OCI-LY7 (cell line): ENCODE results near the gene CARHSP1. TPM values are rescaled to one million over a fixed set of nuclear protein-coding genes. Genes with fewer than 3 reads are reported as not detected.

Experiments
- BruUV-seq: library from RNA; stranded (reverse); fragments of 400-500 nt; replicated peaks from 2 replicates; lab custom pipeline; 2021; lab: Mats Ljungman, UMichigan
- CTCF ChIA-PET: fragments of 300-600 bp; sonication (Branson Sonifier 250); formaldehyde crosslinking; loops from one replicate; lab custom pipeline; 2022; ENCODE audit warnings: antibody characterized with exemption; ENCODE audit not compliant: unreplicated experiment; lab: Charles Lee
- POLR2A ChIA-PET: fragments of 300-600 bp; sonication (Branson Sonifier 250); formaldehyde crosslinking; loops from one replicate; lab custom pipeline; 2022; ENCODE audit warnings: antibody characterized with exemption; lab: Charles Lee
- DNase-seq: peaks from one replicate; pipeline ENCODE4 v3.0.0-alpha.2; 2015; ENCODE audit warnings: low spot score
- H2AFZ ChIP-seq: fragments of 200-600 bp; sonication (generic), shearing (Covaris generic); 2 replicates; pipeline ENCODE4 v1.6.1; 2014; ENCODE audit warnings: mild to moderate bottlenecking, antibody characterized with exemption, low read length, moderate library complexity
- H3K27ac ChIP-seq: fragments of 200-600 bp; sonication (generic); 2 replicates; pipeline ENCODE4 v1.5.1; 2014; ENCODE audit warnings: mixed run types, low read depth, mild to moderate bottlenecking, moderate library complexity, low read length, inconsistent platforms; ENCODE audit not compliant: poor library complexity, severe bottlenecking
- H3K36me3 ChIP-seq: fragments of 200-600 bp; sonication (generic); 2 replicates; pipeline ENCODE4 v1.6.1; 2014; ENCODE audit warnings: mild to moderate bottlenecking, antibody characterized with exemption, low read length, moderate library complexity, mixed read lengths; ENCODE audit not compliant: insufficient read depth
- H3K4me1 ChIP-seq: fragments of 200-600 bp; sonication (generic); 2 replicates; pipeline ENCODE4 v1.5.1; 2014; ENCODE audit warnings: mild to moderate bottlenecking, low read length; ENCODE audit not compliant: insufficient read depth, poor library complexity, severe bottlenecking
- H3K4me2 ChIP-seq: fragments of 200-600 bp; sonication (generic); 2 replicates; pipeline ENCODE4 v1.6.1; 2014; ENCODE audit warnings: mild to moderate bottlenecking, low read length
- H3K4me3 ChIP-seq: fragments of 200-600 bp; sonication (generic); 2 replicates; pipeline ENCODE4 v1.5.1; 2014; ENCODE audit warnings: mild to moderate bottlenecking, low read depth, low read length; ENCODE audit not compliant: poor library complexity, severe bottlenecking
- H3K79me2 ChIP-seq: fragments of 200-600 bp; sonication (generic); 2 replicates; pipeline ENCODE4 v1.6.1; 2016; ENCODE audit warnings: low read depth, mild to moderate bottlenecking, low read length, moderate library complexity, mixed read lengths; ENCODE audit not compliant: insufficient read depth
- H3K9me2 ChIP-seq: fragments of 200-600 bp; sonication (generic); 2 replicates; pipeline ENCODE4 v1.6.1; 2016; ENCODE audit warnings: mild to moderate bottlenecking, low read length, mixed read lengths; ENCODE audit not compliant: insufficient read depth
- H3K9me3 ChIP-seq: fragments of 200-600 bp; sonication (generic); 2 replicates; pipeline ENCODE4 v1.6.1; 2014; ENCODE audit warnings: mild to moderate bottlenecking, mixed run types, low read length, mixed read lengths
- H4K20me1 ChIP-seq: fragments of 200-600 bp; sonication (generic); 2 replicates; pipeline ENCODE4 v1.6.1; 2014; ENCODE audit warnings: mild to moderate bottlenecking, antibody characterized with exemption, low read length, moderate library complexity, mixed read lengths; ENCODE audit not compliant: insufficient read depth
- CTCF ChIP-seq: fragments of 200-600 bp; sonication (generic); conservative IDR thresholded peaks from 2 replicates; pipeline ENCODE4 v1.5.1; 2014; ENCODE audit warnings: mild to moderate bottlenecking, antibody characterized with exemption, low read length, moderate library complexity, mixed read lengths
- EZH2phosphoT487 ChIP-seq: fragments of 200-600 bp; sonication (generic); IDR thresholded peaks from 2 replicates; pipeline ENCODE4 v1.6.1; 2018; ENCODE audit warnings: low read depth, borderline replicate concordance, mild to moderate bottlenecking, mixed run types, antibody characterized with exemption, low read length, moderate library complexity, mixed read lengths
- intact Hi-C: fragments of 100-400 bp; cut with micrococcal nuclease; formaldehyde crosslinking; loops from one replicate; pipeline ENCODE4 v1.10.0; 2022; ENCODE audit not compliant: unreplicated experiment
- total RNA-seq, 2 experiments: library from RNA; depleted of rRNA in 1 of 2; stranded (reverse); fragments of >200 nt in 1 of 2; shearing (Covaris generic) in 1 of 2; gene quantifications; 2 replicates each; pipeline ENCODE4 v1.2.3, GENCODE V29; 2014 to 2022

The CARHSP1 gene
- total RNA-seq, 2 experiments from 2014 or later: 156 to 241 TPM

- no peak for DNase-seq
Observed at GRCh38 chr16:8831450-8831849, 37.4 kb downstream of the CARHSP1 start.

GRCh38 chr16:8828541-8829165 is 40.2 kb downstream of the CARHSP1 start:
- Histone ChIP-seq H3K4me2 (no peak overlapping the region), H4K20me1 (no peaks in the 10 kb centered on the region), H3K4me3 (no peak overlapping the region), H3K27ac (no peak overlapping the region), H3K9me2 (no peaks in the 10 kb centered on the region), H2AFZ (no peak overlapping the region), H3K9me3 (no peaks in the 10 kb centered on the region), H3K4me1 (peaks cover 6% of the 10 kb centered on the region), H3K79me2 (no peaks in the 10 kb centered on the region), H3K36me3 (peaks cover 83% of the 10 kb centered on the region)
- no peak for TF ChIP-seq EZH2phosphoT487
- TF ChIP-seq CTCF: no peak
- POLR2A ChIA-PET: no interaction called here
- CTCF ChIA-PET: no interaction called here
- intact Hi-C loops: no loop called here
- no TSS peak for BruUV-seq
- DNase-seq: no peak

More at GRCh38 chr16:8831450-8831849, 37.4 kb downstream of the CARHSP1 start:
- H4K20me1 ChIP-seq: no peaks in the 10 kb centered on the region
- intact Hi-C loops: no loop called here
- H3K4me3 ChIP-seq: no peak overlapping the region
- peaks cover 57% of the 10 kb centered on the region for H3K36me3 ChIP-seq
- no peak overlapping the region for H2AFZ ChIP-seq
- TF ChIP-seq CTCF (no peak), EZH2phosphoT487 (no peak)
- ChIA-PET CTCF (no interaction called here), POLR2A (no interaction called here)
- no peak overlapping the region for H3K27ac ChIP-seq
- BruUV-seq: no TSS peak
- H3K4me2 ChIP-seq: no peak overlapping the region
- no peaks in the 10 kb centered on the region for H3K79me2 ChIP-seq
- no peaks in the 10 kb centered on the region for H3K9me3 ChIP-seq
- H3K4me1 ChIP-seq: peaks cover 6% of the 10 kb centered on the region
- no peaks in the 10 kb centered on the region for H3K9me2 ChIP-seq

- TF ChIP-seq CTCF (no peak), EZH2phosphoT487 (no peak)
- H3K4me3 ChIP-seq: no peak overlapping the region
- H3K4me1 ChIP-seq: peaks cover under 1% of the 10 kb centered on the region
- no peaks in the 10 kb centered on the region for H3K9me3 ChIP-seq
- H2AFZ ChIP-seq: no peak overlapping the region
- no peaks in the 10 kb centered on the region for H3K79me2 ChIP-seq
- no peaks in the 10 kb centered on the region for H4K20me1 ChIP-seq
- ChIA-PET CTCF (no interaction called here), POLR2A (interaction anchor here (0.6 to 0.7 kb wide), 2 partner anchors 19 to 268 kb away, joined by 3 to 5 read pairs; no protein-coding TSS in a partner anchor)
- no peak overlapping the region for H3K27ac ChIP-seq
- H3K36me3 ChIP-seq: peaks cover 91% of the 10 kb centered on the region
- intact Hi-C loops: no loop called here
- no peak for DNase-seq
- TSS peak; percentile 9 for BruUV-seq
- H3K4me2 ChIP-seq: no peak overlapping the region
- H3K9me2 ChIP-seq: no peaks in the 10 kb centered on the region
Observed at GRCh38 chr16:8826278-8826879, 42.4 kb downstream of the CARHSP1 start.
